Measurements from ENCODE around the gene HOXD8.

DNA sequence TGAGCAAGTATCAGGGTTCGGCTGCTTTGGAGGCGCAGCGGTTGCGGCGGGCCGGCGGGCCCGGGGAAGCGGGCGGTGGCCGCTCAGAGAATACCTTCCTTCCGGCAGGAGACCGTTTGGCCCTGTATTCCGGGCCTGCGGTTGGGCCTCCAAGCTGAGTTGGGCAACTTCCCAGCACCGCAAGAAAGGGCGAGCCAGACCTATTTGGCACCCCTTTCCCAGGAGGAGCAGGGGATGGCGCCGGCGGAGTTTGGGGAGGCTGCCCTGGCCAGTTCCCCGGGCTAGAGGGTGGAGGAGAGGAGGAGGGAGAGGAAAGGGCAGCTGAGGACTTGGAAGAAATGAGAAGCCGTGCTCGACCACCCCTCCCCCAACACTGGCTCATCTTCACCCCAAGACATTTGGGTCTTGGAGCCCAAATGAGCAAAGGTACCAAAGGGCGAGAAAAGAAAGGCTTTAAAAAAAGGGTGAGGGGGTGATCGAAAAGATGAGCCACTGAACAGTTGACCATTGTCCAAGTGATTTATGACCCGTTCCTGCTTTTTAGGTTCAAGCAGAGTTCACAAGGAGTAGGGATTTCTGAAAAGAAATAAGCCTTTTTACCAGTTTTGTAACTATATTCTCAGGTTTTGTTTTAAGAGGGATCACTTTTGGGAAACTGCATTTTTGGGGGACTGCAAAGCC is 36.0 kb downstream of the HOXD8 start:
- TF ChIP-seq CTCF (conservative IDR thresholded peaks at IDR 0.05 in 1 of 2, IDR thresholded peaks at IDR 0.05 in 1 of 2; ENCODE audit: low read depth in 1 of 2, low read length in 2 of 2) (no peak), EZH2 (IDR thresholded peaks at IDR 0.05; ENCODE audit: low read length, missing control alignments) (no peak)
